Hindlimb muscle (tissue), 1 donor: ENCODE measurements around the gene OR8B8. TPM values are rescaled to one million over a fixed set of nuclear protein-coding genes. Genes with fewer than 3 reads are reported as not detected.
"Not testable (repeated sequence)": the region's sequence is repeated elsewhere in the genome, so short reads cannot be mapped to it uniquely, and the experiment has no call there.

Experiments used
- DNase-seq: peaks from one replicate; pipeline ENCODE4 v3.0.0-alpha.2; 2013
- polyA plus RNA-seq: library from polyadenylated mRNA; unstranded; fragments of 120-200 nt; gene quantifications from one replicate; pipeline ENCODE4 v1.2.1, GENCODE V29; 2013; ENCODE audit not compliant: insufficient read length

The OR8B8 gene
- polyA plus RNA-seq, 1 donor = not detected

GRCh38 chr11:124441081-124441480 is 4.4 kb downstream of the OR8B8 start:
- DNase-seq = no peak

GRCh38 chr11:124440608-124441007 is 4.9 kb downstream of the OR8B8 start:
- DNase-seq = no peak

- no peak for DNase-seq
These were observed 10.8 kb downstream of the OR8B8 start for GRCh38 chr11:124434699-124435098.

- DNase-seq = no peak
These were observed 15.9 kb downstream of the OR8B8 start for GRCh38 chr11:124429599-124429998.

- no peak for DNase-seq
These were observed 21.0 kb downstream of the OR8B8 start, which contains the start of gene OR8B4 for GRCh38 chr11:124424384-124424921. OR8B4 (minus strand) TSS chr11:124424871; CDS start chr11:124424871, 0 bp downstream.

GRCh38 chr11:124421043-124421442 is 24.5 kb downstream of the OR8B8 start:
- DNase-seq = no peak

- no peak for DNase-seq
These were observed 30.1 kb downstream of the OR8B8 start for GRCh38 chr11:124415356-124415923.

GRCh38 chr11:124409906-124410305 is 35.6 kb downstream of the OR8B8 start:
- no peak for DNase-seq

GRCh38 chr11:124405581-124405980 is 39.9 kb downstream of the OR8B8 start:
- DNase-seq = peak; percentile 15

GRCh38 chr11:124403186-124403585 is 42.3 kb downstream of the OR8B8 start:
- not testable (repeated sequence) for DNase-seq

GRCh38 chr11:124402326-124402922 is 43.1 kb downstream of the OR8B8 start:
- peak; percentile 49 for DNase-seq

GRCh38 chr11:124398924-124399323 is 46.6 kb downstream of the OR8B8 start, which contains the start of gene OR8B3:
OR8B3 (minus strand) TSS chr11:124399024; CDS start chr11:124397351, 1,673 bp downstream.
- DNase-seq = no peak

- not testable (repeated sequence) for DNase-seq
These were observed 48.6 kb downstream of the OR8B8 start for GRCh38 chr11:124396847-124397246.

- DNase-seq = no peak
These were observed 51.1 kb downstream of the OR8B8 start for GRCh38 chr11:124394408-124394807.

Other genes starting within 250 kb of the OR8B8 start
- not detected for gene OR8G1, start 204.6 kb downstream of the OR8B8 start, polyA plus RNA-seq
- not detected for gene OR8G5, start 189.3 kb downstream of the OR8B8 start, polyA plus RNA-seq
- not detected for gene OR8D1, start 131.7 kb downstream of the OR8B8 start, polyA plus RNA-seq
- gene OR8D2, start 125.5 kb downstream of the OR8B8 start, polyA plus RNA-seq = not detected
- gene OR8B2, start 61.2 kb downstream of the OR8B8 start, polyA plus RNA-seq = not detected
- not detected for gene OR8B3, start 46.7 kb downstream of the OR8B8 start, polyA plus RNA-seq
- not detected for gene OR8B4, start 20.8 kb downstream of the OR8B8 start, polyA plus RNA-seq
- not detected for gene OR8B12, start 98.0 kb upstream of the OR8B8 start, polyA plus RNA-seq
- 0.37 TPM for gene OR8A1, start 124.3 kb upstream of the OR8B8 start, polyA plus RNA-seq
- gene PANX3, start 165.7 kb upstream of the OR8B8 start, polyA plus RNA-seq = not detected
- gene TBRG1, start 177.2 kb upstream of the OR8B8 start, polyA plus RNA-seq = 23.1 TPM
- gene SIAE, start 228.0 kb upstream of the OR8B8 start, polyA plus RNA-seq = 8.9 TPM
- 2.1 TPM for gene SPA17, start 228.2 kb upstream of the OR8B8 start, polyA plus RNA-seq